Ishikawa (cell line): Measurements from ENCODE around the gene LTF.

Source experiments
- CEBPB ChIP-seq: IDR thresholded peaks from 2 replicates; pipeline ENCODE4 v1.6.1; 2012
- CREB1 ChIP-seq: IDR thresholded peaks from 2 replicates; pipeline ENCODE4 v1.6.1; 2012; ENCODE audit warnings: low read depth
- EGR1 ChIP-seq: IDR thresholded peaks from 2 replicates; pipeline ENCODE4 v1.6.1; 2012
- EP300 ChIP-seq: IDR thresholded peaks from 2 replicates; pipeline ENCODE4 v1.6.1; 2012; ENCODE audit warnings: borderline replicate concordance
- FOXM1 ChIP-seq: IDR thresholded peaks from 2 replicates; pipeline ENCODE4 v1.6.1; 2012; ENCODE audit warnings: low read depth, borderline replicate concordance
- NFIC ChIP-seq: IDR thresholded peaks from 2 replicates; pipeline ENCODE4 v1.6.1; 2012
- RAD21 ChIP-seq: IDR thresholded peaks from 2 replicates; pipeline ENCODE4 v1.6.1; 2012; ENCODE audit warnings: low read depth
- TAF1 ChIP-seq: IDR thresholded peaks from 2 replicates; pipeline ENCODE4 v1.6.1; 2012; ENCODE audit warnings: low read depth, mild to moderate bottlenecking
- TCF12 ChIP-seq: IDR thresholded peaks from 2 replicates; pipeline ENCODE4 v1.6.1; 2012; ENCODE audit warnings: low read depth
- TEAD4 ChIP-seq: IDR thresholded peaks from 2 replicates; pipeline ENCODE4 v1.6.1; 2012
- USF1 ChIP-seq: IDR thresholded peaks from 2 replicates; pipeline ENCODE4 v1.6.1; 2012
- YY1 ChIP-seq: IDR thresholded peaks from 2 replicates; pipeline ENCODE4 v1.6.1; 2012; ENCODE audit warnings: low read depth
- ZBTB7A ChIP-seq: IDR thresholded peaks from 2 replicates; pipeline ENCODE4 v1.6.1; 2012; ENCODE audit warnings: low read depth
- TF ChIP-seq, protein P1 (sequence below): IDR thresholded peaks from 2 replicates; pipeline ENCODE4 v1.6.1; 2012; ENCODE audit warnings: low read depth, mild to moderate bottlenecking
- TF ChIP-seq, protein P2 (sequence below): IDR thresholded peaks from 2 replicates; pipeline ENCODE4 v1.6.1; 2012

The LTF gene

DNA sequence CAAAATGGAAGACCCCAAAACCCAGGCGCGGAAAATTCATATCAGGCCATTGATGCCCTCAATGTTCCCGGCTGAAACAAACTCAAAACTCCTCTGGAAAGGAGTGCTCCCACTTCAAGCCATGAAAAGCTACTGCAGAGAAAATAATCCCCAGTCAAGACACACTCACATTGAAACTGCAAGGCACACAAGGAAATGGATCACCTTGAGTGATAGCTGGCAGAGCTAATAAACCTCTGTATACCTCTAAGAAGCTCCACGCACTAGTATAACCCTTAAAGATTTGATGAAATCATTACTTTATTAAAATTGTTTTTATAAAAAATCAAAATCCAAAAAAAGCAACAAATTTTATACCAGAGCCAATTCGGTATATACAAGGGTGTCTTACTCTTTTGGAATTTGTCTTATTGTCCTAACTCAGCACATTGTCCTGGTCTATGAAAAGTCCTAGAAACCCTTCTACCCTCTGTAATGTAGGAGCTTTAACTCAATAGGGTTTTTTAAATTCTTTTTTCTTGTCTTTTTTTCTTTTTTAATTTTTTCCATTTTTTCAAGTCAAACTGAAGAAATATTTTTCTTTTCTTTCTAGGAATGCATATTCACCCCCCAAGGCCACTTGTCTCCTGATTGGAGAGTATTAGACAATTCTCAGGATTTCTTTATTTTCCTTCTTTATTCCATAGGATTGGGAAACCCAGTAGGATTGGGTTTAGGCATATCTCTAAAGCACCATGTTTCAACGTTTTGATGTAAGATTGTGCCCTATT lies 66.3 kb downstream of the LTF start:
- TF ChIP-seq, protein P1, sequence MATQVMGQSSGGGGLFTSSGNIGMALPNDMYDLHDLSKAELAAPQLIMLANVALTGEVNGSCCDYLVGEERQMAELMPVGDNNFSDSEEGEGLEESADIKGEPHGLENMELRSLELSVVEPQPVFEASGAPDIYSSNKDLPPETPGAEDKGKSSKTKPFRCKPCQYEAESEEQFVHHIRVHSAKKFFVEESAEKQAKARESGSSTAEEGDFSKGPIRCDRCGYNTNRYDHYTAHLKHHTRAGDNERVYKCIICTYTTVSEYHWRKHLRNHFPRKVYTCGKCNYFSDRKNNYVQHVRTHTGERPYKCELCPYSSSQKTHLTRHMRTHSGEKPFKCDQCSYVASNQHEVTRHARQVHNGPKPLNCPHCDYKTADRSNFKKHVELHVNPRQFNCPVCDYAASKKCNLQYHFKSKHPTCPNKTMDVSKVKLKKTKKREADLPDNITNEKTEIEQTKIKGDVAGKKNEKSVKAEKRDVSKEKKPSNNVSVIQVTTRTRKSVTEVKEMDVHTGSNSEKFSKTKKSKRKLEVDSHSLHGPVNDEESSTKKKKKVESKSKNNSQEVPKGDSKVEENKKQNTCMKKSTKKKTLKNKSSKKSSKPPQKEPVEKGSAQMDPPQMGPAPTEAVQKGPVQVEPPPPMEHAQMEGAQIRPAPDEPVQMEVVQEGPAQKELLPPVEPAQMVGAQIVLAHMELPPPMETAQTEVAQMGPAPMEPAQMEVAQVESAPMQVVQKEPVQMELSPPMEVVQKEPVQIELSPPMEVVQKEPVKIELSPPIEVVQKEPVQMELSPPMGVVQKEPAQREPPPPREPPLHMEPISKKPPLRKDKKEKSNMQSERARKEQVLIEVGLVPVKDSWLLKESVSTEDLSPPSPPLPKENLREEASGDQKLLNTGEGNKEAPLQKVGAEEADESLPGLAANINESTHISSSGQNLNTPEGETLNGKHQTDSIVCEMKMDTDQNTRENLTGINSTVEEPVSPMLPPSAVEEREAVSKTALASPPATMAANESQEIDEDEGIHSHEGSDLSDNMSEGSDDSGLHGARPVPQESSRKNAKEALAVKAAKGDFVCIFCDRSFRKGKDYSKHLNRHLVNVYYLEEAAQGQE = no peak
- TF ChIP-seq ZBTB7A (no peak), TEAD4 (no peak), TCF12 (no peak), NFIC (no peak), EP300 (no peak), CREB1 (no peak), FOXM1 (no peak), CEBPB (no peak), EGR1 (no peak)

GRCh38 chr3:46397111-46397510 lies 67.6 kb downstream of the LTF start:
- TF ChIP-seq EGR1 (no peak), TCF12 (no peak), USF1 (no peak), CREB1 (no peak), ZBTB7A (no peak), NFIC (no peak), RAD21 (no peak), FOXM1 (no peak), CEBPB (no peak), TAF1 (no peak), TEAD4 (no peak), EP300 (no peak), YY1 (no peak)
- TF ChIP-seq, protein P1 = no peak
- TF ChIP-seq, protein P2, sequence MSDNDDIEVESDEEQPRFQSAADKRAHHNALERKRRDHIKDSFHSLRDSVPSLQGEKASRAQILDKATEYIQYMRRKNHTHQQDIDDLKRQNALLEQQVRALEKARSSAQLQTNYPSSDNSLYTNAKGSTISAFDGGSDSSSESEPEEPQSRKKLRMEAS = no peak

DNA sequence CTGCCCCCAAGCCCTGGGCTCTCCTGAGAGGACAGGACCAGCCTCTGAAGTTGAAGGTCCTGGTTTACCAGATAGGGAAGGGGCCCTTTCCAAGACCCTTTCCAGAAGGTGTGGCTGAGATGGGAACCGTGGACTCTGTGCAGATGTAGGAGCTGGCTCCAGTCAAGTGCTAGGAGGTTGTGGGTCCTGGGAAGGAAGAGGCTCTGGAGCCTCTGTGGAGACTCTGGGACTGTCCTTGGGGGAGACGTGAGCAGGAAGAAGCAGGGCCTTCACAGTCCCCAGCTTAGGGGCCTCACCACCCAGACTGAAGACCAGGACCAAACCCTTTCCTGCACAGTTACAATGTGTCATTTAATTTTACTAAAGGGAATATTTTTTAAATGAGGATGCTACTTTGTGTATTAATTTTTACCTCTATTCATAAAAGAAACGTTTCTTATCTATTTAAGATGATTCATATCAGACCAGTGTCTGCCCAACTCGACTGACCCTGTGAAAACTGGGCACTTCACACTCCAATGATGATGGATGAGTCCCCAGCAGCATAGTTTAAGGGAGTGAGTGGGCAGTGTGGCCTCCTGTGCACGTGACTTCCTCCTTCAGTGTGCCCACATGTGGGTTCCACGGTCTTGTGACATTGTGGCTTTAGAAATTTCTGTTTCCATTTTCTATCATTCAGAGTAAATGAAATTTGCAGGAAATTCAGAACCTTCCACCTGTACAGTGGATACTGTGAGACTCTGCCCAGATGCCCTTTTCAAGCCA lies 68.8 kb downstream of the LTF start:
- TF ChIP-seq CREB1 (no peak), USF1 (0 out of 2 replicates have a peak, but pooled peaks have one; percentile 14)

- TF ChIP-seq YY1 = no peak
- TF ChIP-seq TCF12 = no peak
- no peak for TF ChIP-seq TAF1
- no peak for TF ChIP-seq EGR1
- TF ChIP-seq EP300 = no peak
- no peak for TF ChIP-seq CEBPB
- TF ChIP-seq FOXM1 = no peak
- TF ChIP-seq USF1 = no peak
- no peak for TF ChIP-seq ZBTB7A
- TF ChIP-seq CREB1 = no peak
- TF ChIP-seq RAD21 = no peak
- TF ChIP-seq, protein P1 = no peak
- no peak for TF ChIP-seq NFIC
- no peak for TF ChIP-seq TEAD4
- TF ChIP-seq, protein P2 = no peak
These were observed 69.5 kb downstream of the LTF start for GRCh38 chr3:46395210-46395661.
